SJCRH30 (cell line): Measurements from ENCODE around the gene IKZF2. TPM values are rescaled to one million over a fixed set of nuclear protein-coding genes. Genes with fewer than 3 reads are reported as not detected.

Experiments
- DNase-seq, 2 experiments: peaks; one replicate each; pipeline ENCODE4 v3.0.0-alpha.2; 2015 to 2020
- H3K27ac ChIP-seq: fragments of 250-450 bp; sonication (Bioruptor Pico); 2 replicates; pipeline ENCODE4 v1.5.1; 2020; ENCODE audit warnings: mild to moderate bottlenecking, moderate library complexity
- H3K27me3 ChIP-seq: fragments of 250-450 bp; sonication (Bioruptor Pico); 2 replicates; pipeline ENCODE4 v1.5.1; 2020; ENCODE audit warnings: mild to moderate bottlenecking, moderate library complexity
- H3K36me3 ChIP-seq: fragments of 250-450 bp; sonication (Bioruptor Pico); 2 replicates; pipeline ENCODE4 v1.5.1; 2020; ENCODE audit warnings: mild to moderate bottlenecking, moderate library complexity
- H3K4me1 ChIP-seq: fragments of 250-450 bp; sonication (Bioruptor Pico); 2 replicates; pipeline ENCODE4 v1.5.1; 2020; ENCODE audit warnings: mild to moderate bottlenecking, moderate library complexity
- H3K4me3 ChIP-seq: fragments of 250-450 bp; sonication (Bioruptor Pico); 2 replicates; pipeline ENCODE4 v1.5.1; 2020; ENCODE audit warnings: mild to moderate bottlenecking, moderate library complexity
- H3K9me3 ChIP-seq: fragments of 250-450 bp; sonication (Bioruptor Pico); replicated peaks from 2 replicates; pipeline ENCODE4 v1.5.1; 2020; ENCODE audit warnings: mild to moderate bottlenecking, moderate library complexity
- total RNA-seq: library from RNA; depleted of rRNA; stranded (reverse); fragments of >200 nt; shearing (Covaris generic); gene quantifications from 2 replicates; pipeline ENCODE4 v1.2.3, GENCODE V29; 2014

Gene IKZF2
- total RNA-seq, 1 experiment from 2014 or later = 2.8 TPM

GRCh38 chr2:213017404-213017803 lies 134.0 kb downstream of the IKZF2 start:
- Histone ChIP-seq H3K36me3 (no peaks in the 10 kb centered on the region), H3K4me3 (no peak overlapping the region), H3K4me1 (no peaks in the 10 kb centered on the region), H3K27me3 (no peaks in the 10 kb centered on the region), H3K9me3 (no peaks in the 10 kb centered on the region), H3K27ac (no peak overlapping the region)
- no peak for DNase-seq

- Histone ChIP-seq H3K36me3 (no peaks in the 10 kb centered on the region), H3K9me3 (no peaks in the 10 kb centered on the region), H3K4me1 (no peaks in the 10 kb centered on the region), H3K27ac (no peak overlapping the region), H3K27me3 (no peaks in the 10 kb centered on the region), H3K4me3 (no peak overlapping the region)
- no peak for DNase-seq
Observed at GRCh38 chr2:213016984-213017351, 134.4 kb downstream of the IKZF2 start.

GRCh38 chr2:213016166-213016983 lies 135.0 kb downstream of the IKZF2 start:
- no peaks in the 10 kb centered on the region for H3K4me1 ChIP-seq
- no peaks in the 10 kb centered on the region for H3K9me3 ChIP-seq
- H3K4me3 ChIP-seq = no peak overlapping the region
- no peaks in the 10 kb centered on the region for H3K36me3 ChIP-seq
- no peaks in the 10 kb centered on the region for H3K27me3 ChIP-seq
- DNase-seq = no peak
- no peak overlapping the region for H3K27ac ChIP-seq

- DNase-seq = no peak
- Histone ChIP-seq H3K36me3 (no peaks in the 10 kb centered on the region), H3K4me3 (no peak overlapping the region), H3K27ac (no peak overlapping the region), H3K9me3 (no peaks in the 10 kb centered on the region), H3K4me1 (no peaks in the 10 kb centered on the region), H3K27me3 (no peaks in the 10 kb centered on the region)
Observed at GRCh38 chr2:213015387-213016165, 135.8 kb downstream of the IKZF2 start.

- Histone ChIP-seq H3K27me3 (no peaks in the 10 kb centered on the region), H3K36me3 (no peaks in the 10 kb centered on the region), H3K27ac (no peak overlapping the region), H3K4me3 (no peak overlapping the region), H3K4me1 (no peaks in the 10 kb centered on the region), H3K9me3 (no peaks in the 10 kb centered on the region)
- no peak for DNase-seq
Observed at GRCh38 chr2:213013979-213014378, 137.4 kb downstream of the IKZF2 start.

GRCh38 chr2:213011505-213011904 lies 139.9 kb downstream of the IKZF2 start:
- H3K36me3 ChIP-seq = no peaks in the 10 kb centered on the region
- no peak overlapping the region for H3K27ac ChIP-seq
- H3K4me3 ChIP-seq = no peak overlapping the region
- DNase-seq = no peak
- H3K9me3 ChIP-seq = no peaks in the 10 kb centered on the region
- no peaks in the 10 kb centered on the region for H3K27me3 ChIP-seq
- H3K4me1 ChIP-seq = no peaks in the 10 kb centered on the region

- Histone ChIP-seq H3K36me3 (no peaks in the 10 kb centered on the region), H3K4me1 (no peaks in the 10 kb centered on the region), H3K9me3 (no peaks in the 10 kb centered on the region), H3K4me3 (no peak overlapping the region), H3K27me3 (no peaks in the 10 kb centered on the region), H3K27ac (no peak overlapping the region)
- no peak for DNase-seq
Observed at GRCh38 chr2:213010106-213010779, 141.2 kb downstream of the IKZF2 start.

- Histone ChIP-seq H3K4me3 (no peak overlapping the region), H3K27ac (no peak overlapping the region), H3K4me1 (no peaks in the 10 kb centered on the region), H3K9me3 (no peaks in the 10 kb centered on the region), H3K36me3 (no peaks in the 10 kb centered on the region), H3K27me3 (no peaks in the 10 kb centered on the region)
- DNase-seq = peak; percentile 16 to 18
Observed at GRCh38 chr2:213007290-213007838, 144.0 kb downstream of the IKZF2 start.

- no peaks in the 10 kb centered on the region for H3K27me3 ChIP-seq
- no peak overlapping the region for H3K27ac ChIP-seq
- H3K36me3 ChIP-seq = no peaks in the 10 kb centered on the region
- H3K4me1 ChIP-seq = no peaks in the 10 kb centered on the region
- DNase-seq = no peak
- no peaks in the 10 kb centered on the region for H3K9me3 ChIP-seq
- H3K4me3 ChIP-seq = no peak overlapping the region
Observed at GRCh38 chr2:213004197-213004821, 147.1 kb downstream of the IKZF2 start.

- no peaks in the 10 kb centered on the region for H3K27me3 ChIP-seq
- H3K4me3 ChIP-seq = no peak overlapping the region
- H3K27ac ChIP-seq = no peak overlapping the region
- no peaks in the 10 kb centered on the region for H3K4me1 ChIP-seq
- no peak for DNase-seq
- H3K36me3 ChIP-seq = no peaks in the 10 kb centered on the region
- H3K9me3 ChIP-seq = no peaks in the 10 kb centered on the region
Observed at GRCh38 chr2:213002383-213002782, 149.0 kb downstream of the IKZF2 start.

- no peak overlapping the region for H3K4me3 ChIP-seq
- DNase-seq = no peak
- H3K27me3 ChIP-seq = no peaks in the 10 kb centered on the region
- no peak overlapping the region for H3K27ac ChIP-seq
- no peaks in the 10 kb centered on the region for H3K4me1 ChIP-seq
- no peaks in the 10 kb centered on the region for H3K9me3 ChIP-seq
- no peaks in the 10 kb centered on the region for H3K36me3 ChIP-seq
Observed at GRCh38 chr2:213001297-213001910, 150.0 kb downstream of the IKZF2 start.

- H3K4me1 ChIP-seq = no peaks in the 10 kb centered on the region
- H3K9me3 ChIP-seq = no peaks in the 10 kb centered on the region
- no peaks in the 10 kb centered on the region for H3K27me3 ChIP-seq
- no peak overlapping the region for H3K4me3 ChIP-seq
- H3K27ac ChIP-seq = no peak overlapping the region
- no peaks in the 10 kb centered on the region for H3K36me3 ChIP-seq
- no peak for DNase-seq
Observed at GRCh38 chr2:212998626-212999359, 152.6 kb downstream of the IKZF2 start.

- Histone ChIP-seq H3K27ac (no peak overlapping the region), H3K4me3 (no peak overlapping the region), H3K9me3 (no peaks in the 10 kb centered on the region), H3K4me1 (no peaks in the 10 kb centered on the region), H3K27me3 (no peaks in the 10 kb centered on the region), H3K36me3 (no peaks in the 10 kb centered on the region)
- no peak for DNase-seq
Observed at GRCh38 chr2:212997526-212998020, 153.8 kb downstream of the IKZF2 start.
